Activated naive CD8-positive, alpha-beta T cell treated with anti-CD3 and anti-CD28 coated beads, Interleukin-2, amount 10 ng/mL, durations not matched to agents 7 days and 5 days (primary cell): Measurements from ENCODE around the gene CC2D2A. TPM values are rescaled to one million over a fixed set of nuclear protein-coding genes. Genes with fewer than 3 reads are reported as not detected.

Experiments
- ATAC-seq: fragments of 150-1000 bp; cut with Tn5 transposase; one replicate; pipeline ENCODE4 v1.10.0; 2021; ENCODE audit warnings: low read depth, moderate library complexity
- POLR2A ChIA-PET: fragments of 350-600 bp; sonication (Branson Sonifier 250); formaldehyde crosslinking; loops from one replicate; lab custom pipeline; 2021; ENCODE audit warnings: antibody characterized with exemption; lab: Charles Lee
- DNase-seq: peaks from one replicate; pipeline ENCODE4 v3.0.0; 2021
- H3K27ac Mint-ChIP-seq: one replicate; pipeline ENCODE4 v1.8.0; 2022; ENCODE audit warnings: mild to moderate bottlenecking, mixed read lengths
- H3K27me3 Mint-ChIP-seq: one replicate; pipeline ENCODE4 v1.8.0; 2022; ENCODE audit warnings: mild to moderate bottlenecking, moderate library complexity, mixed read lengths
- H3K36me3 Mint-ChIP-seq: one replicate; pipeline ENCODE4 v1.8.0; 2021; ENCODE audit warnings: mild to moderate bottlenecking, mixed read lengths
- H3K4me1 Mint-ChIP-seq: one replicate; pipeline ENCODE4 v1.8.0; 2021; ENCODE audit warnings: mixed read lengths
- H3K4me3 Mint-ChIP-seq: one replicate; pipeline ENCODE4 v1.8.0; 2022; ENCODE audit warnings: mild to moderate bottlenecking, moderate library complexity, mixed read lengths
- H3K9me3 Mint-ChIP-seq: one replicate; pipeline ENCODE4 v1.8.0; 2021; ENCODE audit warnings: mixed read lengths
- total RNA-seq, 2 experiments: library from RNA; stranded (reverse); gene quantifications; one replicate each; pipeline ENCODE4 v1.2.3, GENCODE V29; 2021

Gene CC2D2A
- total RNA-seq, 2 experiments from 2014 or later, result not detected

GRCh38 chr4:15562623-15563022 is 92.9 kb downstream of the CC2D2A start:
- Mint-ChIP-seq H3K4me3 (no peak overlapping the region), H3K27ac (no peak overlapping the region), H3K9me3 (no peaks in the 10 kb centered on the region), H3K36me3 (peaks cover 5% of the 10 kb centered on the region), H3K27me3 (no peaks in the 10 kb centered on the region), H3K4me1 (no peaks in the 10 kb centered on the region)
- DNase-seq, result no peak
- ATAC-seq, result no peak
- POLR2A ChIA-PET, result no interaction called here

GRCh38 chr4:15563871-15564270 is 94.2 kb downstream of the CC2D2A start:
- POLR2A ChIA-PET, result no interaction called here

GRCh38 chr4:15568821-15569220 is 99.1 kb downstream of the CC2D2A start:
- H3K4me1 Mint-ChIP-seq, result no peaks in the 10 kb centered on the region
- ATAC-seq (no peak), DNase-seq (no peak)
- no peaks in the 10 kb centered on the region for H3K27me3 Mint-ChIP-seq
- H3K36me3 Mint-ChIP-seq, result peaks cover 9% of the 10 kb centered on the region
- POLR2A ChIA-PET, result no interaction called here
- H3K4me3 Mint-ChIP-seq, result no peak overlapping the region
- no peak overlapping the region for H3K27ac Mint-ChIP-seq
- H3K9me3 Mint-ChIP-seq, result no peaks in the 10 kb centered on the region

More at GRCh38 chr4:15563871-15564270, 94.2 kb downstream of the CC2D2A start:
- Mint-ChIP-seq H3K9me3 (no peaks in the 10 kb centered on the region), H3K36me3 (peaks cover 5% of the 10 kb centered on the region), H3K27ac (no peak overlapping the region), H3K4me3 (no peak overlapping the region), H3K4me1 (no peaks in the 10 kb centered on the region), H3K27me3 (no peaks in the 10 kb centered on the region)
- ATAC-seq (no peak), DNase-seq (no peak)

GRCh38 chr4:15569746-15570145 is 100.1 kb downstream of the CC2D2A start:
- Mint-ChIP-seq H3K27ac (no peak overlapping the region), H3K36me3 (peaks cover 9% of the 10 kb centered on the region), H3K9me3 (no peaks in the 10 kb centered on the region), H3K27me3 (no peaks in the 10 kb centered on the region), H3K4me1 (no peaks in the 10 kb centered on the region), H3K4me3 (no peak overlapping the region)
- POLR2A ChIA-PET, result no interaction called here
- DNase-seq, result no peak
- no peak for ATAC-seq

- Mint-ChIP-seq H3K27me3 (no peaks in the 10 kb centered on the region), H3K9me3 (peaks cover 1% of the 10 kb centered on the region), H3K27ac (no peak overlapping the region), H3K4me1 (no peaks in the 10 kb centered on the region), H3K4me3 (no peak overlapping the region), H3K36me3 (no peaks in the 10 kb centered on the region)
- POLR2A ChIA-PET, result no interaction called here
- ATAC-seq, result no peak
- no peak for DNase-seq
Measured at GRCh38 chr4:15575966-15576365, 106.3 kb downstream of the CC2D2A start.

- POLR2A ChIA-PET, result no interaction called here
- Mint-ChIP-seq H3K27ac (no peak overlapping the region), H3K27me3 (no peaks in the 10 kb centered on the region), H3K9me3 (peaks cover 1% of the 10 kb centered on the region), H3K36me3 (no peaks in the 10 kb centered on the region), H3K4me1 (no peaks in the 10 kb centered on the region), H3K4me3 (no peak overlapping the region)
- ATAC-seq (no peak), DNase-seq (no peak)
Measured at GRCh38 chr4:15577508-15577907, 107.8 kb downstream of the CC2D2A start.

- no peaks in the 10 kb centered on the region for H3K27me3 Mint-ChIP-seq
- DNase-seq (no peak), ATAC-seq (no peak)
- POLR2A ChIA-PET, result no interaction called here
- H3K27ac Mint-ChIP-seq, result no peak overlapping the region
- H3K4me3 Mint-ChIP-seq, result no peak overlapping the region
- no peaks in the 10 kb centered on the region for H3K9me3 Mint-ChIP-seq
- peaks cover 2% of the 10 kb centered on the region for H3K36me3 Mint-ChIP-seq
- no peaks in the 10 kb centered on the region for H3K4me1 Mint-ChIP-seq
Measured at GRCh38 chr4:15584785-15585184, 115.1 kb downstream of the CC2D2A start.

- no peak for ATAC-seq
- Mint-ChIP-seq H3K36me3 (peaks cover 2% of the 10 kb centered on the region), H3K4me1 (no peaks in the 10 kb centered on the region), H3K9me3 (no peaks in the 10 kb centered on the region), H3K27me3 (no peaks in the 10 kb centered on the region), H3K27ac (no peak overlapping the region), H3K4me3 (no peak overlapping the region)
- no peak for DNase-seq
- POLR2A ChIA-PET, result no interaction called here
Measured at GRCh38 chr4:15585331-15585730, 115.6 kb downstream of the CC2D2A start.

GRCh38 chr4:15586066-15586465 is 116.4 kb downstream of the CC2D2A start:
- no peaks in the 10 kb centered on the region for H3K9me3 Mint-ChIP-seq
- H3K27me3 Mint-ChIP-seq, result no peaks in the 10 kb centered on the region
- POLR2A ChIA-PET, result no interaction called here
- no peak overlapping the region for H3K4me3 Mint-ChIP-seq
- H3K4me1 Mint-ChIP-seq, result no peaks in the 10 kb centered on the region
- no peak for DNase-seq
- peaks cover 2% of the 10 kb centered on the region for H3K36me3 Mint-ChIP-seq
- H3K27ac Mint-ChIP-seq, result no peak overlapping the region
- ATAC-seq, result no peak

- Mint-ChIP-seq H3K4me3 (no peak overlapping the region), H3K9me3 (no peaks in the 10 kb centered on the region), H3K36me3 (peaks cover 2% of the 10 kb centered on the region), H3K27me3 (no peaks in the 10 kb centered on the region), H3K27ac (no peak overlapping the region), H3K4me1 (no peaks in the 10 kb centered on the region)
- DNase-seq (no peak), ATAC-seq (no peak)
- POLR2A ChIA-PET, result no interaction called here
Measured at GRCh38 chr4:15587649-15588048, 118.0 kb downstream of the CC2D2A start.

- Mint-ChIP-seq H3K4me3 (no peak overlapping the region), H3K9me3 (no peaks in the 10 kb centered on the region), H3K36me3 (no peaks in the 10 kb centered on the region), H3K4me1 (no peaks in the 10 kb centered on the region), H3K27me3 (no peaks in the 10 kb centered on the region), H3K27ac (no peak overlapping the region)
- POLR2A ChIA-PET, result no interaction called here
- ATAC-seq (no peak), DNase-seq (no peak)
Measured at GRCh38 chr4:15592799-15593198, 123.1 kb downstream of the CC2D2A start.

GRCh38 chr4:15598644-15599043 is 129.0 kb downstream of the CC2D2A start:
- DNase-seq, result no peak
- H3K27me3 Mint-ChIP-seq, result no peaks in the 10 kb centered on the region
- POLR2A ChIA-PET, result interaction anchor here (0.6 kb wide), 1 partner anchor 44 kb away, joined by 4 read pairs; no protein-coding TSS in a partner anchor
- H3K36me3 Mint-ChIP-seq, result peaks cover 6% of the 10 kb centered on the region
- H3K4me3 Mint-ChIP-seq, result no peak overlapping the region
- H3K9me3 Mint-ChIP-seq, result no peaks in the 10 kb centered on the region
- no peak for ATAC-seq
- H3K27ac Mint-ChIP-seq, result no peak overlapping the region
- no peaks in the 10 kb centered on the region for H3K4me1 Mint-ChIP-seq

GRCh38 chr4:15600176-15600575 is 130.5 kb downstream of the CC2D2A start:
- peaks cover 18% of the 10 kb centered on the region for H3K36me3 Mint-ChIP-seq
- POLR2A ChIA-PET, result no interaction called here
- H3K27me3 Mint-ChIP-seq, result no peaks in the 10 kb centered on the region
- H3K9me3 Mint-ChIP-seq, result no peaks in the 10 kb centered on the region
- no peaks in the 10 kb centered on the region for H3K4me1 Mint-ChIP-seq
- DNase-seq, result no peak
- no peak overlapping the region for H3K4me3 Mint-ChIP-seq
- H3K27ac Mint-ChIP-seq, result no peak overlapping the region
- ATAC-seq, result no peak

GRCh38 chr4:15601862-15602261 is 132.2 kb downstream of the CC2D2A start:
- Mint-ChIP-seq H3K36me3 (peaks cover 24% of the 10 kb centered on the region), H3K27me3 (no peaks in the 10 kb centered on the region), H3K9me3 (no peaks in the 10 kb centered on the region), H3K4me1 (no peaks in the 10 kb centered on the region), H3K4me3 (no peak overlapping the region), H3K27ac (no peak overlapping the region)
- no peak for ATAC-seq
- POLR2A ChIA-PET, result no interaction called here
- DNase-seq, result no peak

GRCh38 chr4:15605537-15605936 is 135.9 kb downstream of the CC2D2A start:
- DNase-seq, result no peak
- Mint-ChIP-seq H3K27me3 (no peaks in the 10 kb centered on the region), H3K4me3 (no peak overlapping the region), H3K27ac (no peak overlapping the region), H3K4me1 (no peaks in the 10 kb centered on the region), H3K36me3 (peaks cover 23% of the 10 kb centered on the region), H3K9me3 (peaks cover 2% of the 10 kb centered on the region)
- POLR2A ChIA-PET, result no interaction called here
- no peak for ATAC-seq
